NCI-H128 (cell line): ENCODE results near the gene BUB1.
"Not testable (repeated sequence)": the region's sequence is repeated elsewhere in the genome, so short reads cannot be mapped to it uniquely, and the experiment has no call there.

Experiments used
- DNase-seq: peaks from one replicate; lab custom pipeline; 2025; ENCODE audit not compliant: unreplicated experiment; lab: John Stamatoyannopoulos, UW

BUB1 gene

GRCh38 chr2:110677530-110678456 lies at the start of gene BUB1:
Gene BUB1 (minus strand): TSS chr2:110678063. CDS start chr2:110677995, 68 bp downstream.
- peak; percentile 96 for DNase-seq

DNA sequence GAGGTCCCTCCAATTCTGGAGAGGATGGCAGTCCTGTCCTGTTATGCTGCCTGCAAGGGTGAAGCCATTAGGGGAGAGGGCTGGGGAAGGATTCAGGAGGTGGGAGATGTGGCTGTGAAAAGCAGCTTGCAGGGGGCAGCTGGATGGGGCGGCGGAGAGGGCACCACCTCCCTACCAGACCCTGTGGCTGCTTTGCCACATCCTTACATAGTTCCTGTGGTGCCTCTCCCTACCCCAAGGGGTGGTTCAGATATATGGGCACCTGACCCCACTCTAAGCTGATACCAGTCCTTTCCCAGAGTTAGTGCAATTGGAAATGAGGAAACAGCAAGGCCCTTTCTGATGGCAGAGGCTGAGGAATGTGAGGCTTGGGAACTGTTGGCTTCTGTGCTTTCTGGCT lies 48.4 kb upstream of the BUB1 start:
- DNase-seq = no peak

GRCh38 chr2:110725859-110726258 lies 48.0 kb upstream of the BUB1 start:
- no peak for DNase-seq

DNA sequence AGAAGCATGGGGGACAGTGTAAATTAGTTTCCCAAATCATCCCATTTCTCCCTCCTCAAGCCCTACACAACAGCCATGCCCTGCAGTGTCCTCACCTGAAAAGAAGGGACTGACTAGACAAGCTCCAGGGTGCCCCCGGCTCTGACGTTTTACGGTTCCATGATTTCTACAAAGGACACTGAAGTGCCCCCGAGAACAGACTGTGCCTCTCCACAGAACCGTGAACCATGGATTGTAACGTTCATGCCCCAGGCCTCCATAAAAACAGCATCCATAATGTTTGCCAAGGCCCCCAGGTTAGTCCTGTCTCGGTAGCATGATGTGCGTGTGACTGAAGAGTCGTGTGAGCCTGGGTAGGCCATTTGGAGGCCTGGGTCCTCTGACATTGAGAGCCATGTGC lies 47.5 kb upstream of the BUB1 start:
- no peak for DNase-seq

DNA sequence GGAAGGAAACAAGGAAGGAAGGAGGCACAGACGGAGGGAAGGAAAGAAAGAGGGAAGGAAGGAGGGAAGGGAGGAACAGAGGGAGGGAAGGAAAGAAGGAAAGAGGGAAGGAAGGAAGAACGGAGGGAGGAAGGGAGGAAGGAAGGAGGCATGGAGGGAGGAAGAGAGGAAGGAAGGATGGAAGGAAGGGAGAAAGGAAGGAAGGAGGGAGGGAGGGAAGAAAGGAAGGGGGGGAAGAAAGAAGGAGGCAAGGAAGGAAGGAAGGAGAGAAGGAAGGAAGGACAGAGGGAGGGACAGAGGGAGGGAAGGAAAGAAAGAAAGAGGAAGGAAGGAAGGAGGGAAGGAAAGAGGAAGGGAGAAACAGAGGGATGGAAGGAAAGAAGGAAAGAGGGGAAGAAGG lies 47.0 kb upstream of the BUB1 start:
- no peak for DNase-seq

- DNase-seq = no peak
Observed at GRCh38 chr2:110720547-110720946, 42.7 kb upstream of the BUB1 start.

GRCh38 chr2:110718990-110719389 lies 41.1 kb upstream of the BUB1 start:
- no peak for DNase-seq

DNA sequence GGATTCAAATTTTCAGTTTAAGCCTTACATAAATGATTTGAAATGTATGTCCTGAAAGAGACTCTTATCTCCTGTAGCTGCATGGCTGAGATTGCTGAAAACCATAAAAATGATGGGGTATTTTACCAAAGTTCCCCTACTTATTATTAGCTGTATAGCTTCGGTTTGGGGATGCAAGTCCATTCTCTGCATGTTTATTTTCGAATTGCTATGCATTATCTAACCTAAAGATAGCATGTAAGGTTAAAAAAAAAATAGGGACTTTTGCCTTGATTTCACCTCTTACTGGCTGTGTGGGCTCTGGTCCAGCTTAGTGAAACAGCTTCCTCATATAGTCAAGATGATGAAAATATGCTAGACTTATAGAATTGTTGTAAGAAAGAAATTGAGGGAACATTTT lies 40.5 kb upstream of the BUB1 start:
- no peak for DNase-seq

GRCh38 chr2:110717734-110718133 lies 39.9 kb upstream of the BUB1 start:
- DNase-seq = no peak

DNA sequence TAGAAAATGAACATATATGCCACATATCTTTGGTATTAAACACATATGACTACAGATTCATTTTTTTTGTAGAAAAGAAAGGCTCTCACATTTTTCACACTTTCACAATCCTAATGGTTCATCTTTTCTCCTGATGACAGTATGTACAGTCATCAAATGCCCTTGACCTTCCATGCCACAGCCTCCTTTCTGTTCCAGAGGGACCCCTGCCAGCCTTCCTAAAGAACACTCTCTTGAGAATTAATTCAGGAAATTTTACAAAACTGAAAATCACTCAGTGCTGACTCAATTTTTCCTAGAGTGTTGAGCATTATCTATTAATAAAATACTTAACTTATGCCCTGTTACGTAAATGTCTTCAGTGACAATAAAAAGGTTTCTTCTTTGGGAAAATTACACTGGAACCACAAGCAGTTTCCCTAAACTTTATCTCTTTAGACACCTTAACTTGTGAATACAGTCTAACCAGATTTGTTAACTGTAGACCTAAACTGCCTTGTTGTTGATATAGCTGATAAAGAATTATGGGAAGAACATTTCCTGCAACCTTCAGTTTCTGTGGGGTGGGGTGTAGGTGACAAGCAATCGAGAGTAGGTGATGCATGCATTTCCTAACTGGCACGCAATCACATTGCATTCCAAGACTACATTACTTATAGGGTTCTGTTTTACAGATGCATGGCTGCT lies 39.2 kb upstream of the BUB1 start:
- DNase-seq = no peak

GRCh38 chr2:110714452-110715224 lies 36.8 kb upstream of the BUB1 start:
- DNase-seq = no peak

DNA sequence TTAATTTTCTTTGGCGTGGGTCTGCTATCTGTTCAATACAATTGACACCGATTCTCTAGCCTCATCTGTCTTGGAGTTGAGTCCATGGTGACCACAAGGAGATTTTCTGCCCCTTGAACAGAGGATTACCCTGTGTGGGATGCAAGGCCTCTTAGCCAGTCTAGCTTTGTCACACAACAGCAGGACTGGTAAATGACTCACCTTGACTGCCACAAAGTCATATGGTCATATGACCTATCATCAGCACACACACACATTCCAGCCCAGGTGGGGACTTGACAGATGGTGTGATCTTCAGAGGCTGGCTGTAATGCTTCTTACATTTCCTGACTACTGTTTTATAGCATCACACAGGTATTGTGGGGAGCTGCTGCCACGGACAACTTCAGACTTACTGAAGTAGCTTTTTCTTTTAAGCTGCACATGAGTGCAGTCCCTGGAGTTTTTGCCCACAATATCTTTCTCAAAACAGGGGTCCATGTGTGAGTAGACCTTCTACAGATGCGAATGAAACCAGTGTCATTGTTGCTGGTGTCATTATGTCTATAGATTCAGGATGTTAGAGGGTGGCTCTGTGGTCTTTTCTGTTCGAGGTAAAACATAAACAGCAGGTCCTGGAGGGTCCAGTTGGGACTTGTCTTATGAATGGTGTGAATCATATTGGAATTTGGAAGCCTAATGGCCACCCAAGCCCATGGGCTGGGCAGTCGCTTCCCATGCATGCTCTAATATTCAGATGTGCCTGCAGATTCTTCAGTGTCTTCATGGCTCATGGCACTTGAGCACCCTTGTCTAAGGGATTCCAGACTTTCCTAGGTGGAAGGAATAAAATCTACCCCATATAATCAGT lies 35.9 kb upstream of the BUB1 start:
- no peak for DNase-seq

DNA sequence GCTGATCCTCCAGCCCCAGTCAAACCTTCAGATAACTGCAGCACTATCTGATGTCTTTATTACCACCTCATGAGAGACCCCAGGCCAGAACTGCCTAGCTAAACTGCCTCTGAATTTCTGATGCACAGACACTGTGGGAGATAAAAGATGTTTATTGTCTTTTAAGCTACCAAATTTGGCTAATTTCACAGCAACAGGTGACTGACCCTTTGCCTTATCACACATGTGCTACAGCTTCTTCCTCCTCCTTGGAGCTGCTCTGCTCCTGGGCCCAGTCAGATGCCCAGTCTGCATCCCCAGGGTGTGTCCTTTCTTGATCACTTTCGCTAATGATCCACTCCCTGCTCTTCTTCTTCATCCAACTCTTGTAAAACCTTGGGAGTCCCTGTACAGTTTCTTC lies 34.9 kb upstream of the BUB1 start:
- DNase-seq = no peak

DNA sequence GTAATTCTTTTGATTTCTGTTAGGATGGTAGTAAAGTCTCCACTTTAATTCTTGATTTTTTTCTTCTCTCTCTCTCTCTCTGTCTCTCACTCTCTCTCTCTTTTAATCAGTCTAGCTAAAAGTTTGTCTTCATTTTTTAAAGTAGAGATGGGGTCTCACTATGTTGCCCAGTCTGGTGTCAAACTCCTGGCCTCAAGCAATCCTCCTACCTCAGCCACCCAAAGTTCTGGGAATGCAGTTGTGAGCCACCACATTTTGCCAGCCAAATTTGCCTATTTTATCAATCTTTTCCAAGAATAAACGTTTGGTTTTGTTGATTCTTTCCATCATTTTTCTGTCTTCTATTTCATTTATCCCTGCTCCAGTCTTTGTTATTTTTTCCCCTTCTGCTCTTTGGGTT lies 30.6 kb upstream of the BUB1 start:
- DNase-seq = no peak

- no peak for DNase-seq
Observed at GRCh38 chr2:110707386-110707965, 29.6 kb upstream of the BUB1 start.

DNA sequence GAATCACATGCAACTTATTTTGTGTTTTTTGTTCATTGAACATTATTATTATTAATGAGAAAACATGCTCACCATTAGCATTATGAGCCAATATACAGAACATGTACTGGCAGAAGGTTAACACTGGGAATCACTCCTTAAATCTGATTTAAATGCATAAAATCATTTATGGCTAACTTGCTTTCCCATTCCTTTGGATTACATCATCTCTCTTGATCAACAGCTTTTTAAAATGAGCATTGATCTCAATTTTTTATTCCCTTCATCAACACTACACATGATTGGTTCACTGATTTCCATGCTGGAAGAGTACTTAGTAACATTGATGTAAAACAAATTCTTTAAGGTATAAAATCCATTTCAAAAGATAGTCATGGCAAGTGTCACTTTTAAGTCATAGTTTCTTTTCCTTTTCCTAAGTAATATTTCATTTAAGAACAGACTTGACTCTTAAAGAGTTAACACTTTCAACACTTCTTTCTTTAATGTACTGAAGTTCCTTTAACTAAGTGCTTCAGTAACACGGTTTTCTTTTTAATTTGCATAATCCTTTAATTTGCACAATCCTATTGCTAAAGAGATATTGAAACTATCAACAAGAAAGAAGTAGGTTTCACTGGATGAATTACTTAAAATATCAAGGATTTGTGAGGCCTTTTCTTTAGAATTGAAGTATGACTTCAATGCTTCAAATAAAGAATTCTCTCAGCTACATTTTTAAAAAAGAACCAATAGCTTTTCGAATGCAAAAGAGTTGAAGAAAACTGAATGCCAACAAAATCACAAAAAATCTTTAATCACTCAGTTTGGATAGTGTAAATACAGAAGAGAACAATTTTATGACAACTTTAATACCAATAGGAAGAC lies 24.9 kb upstream of the BUB1 start:
- no peak for DNase-seq

DNA sequence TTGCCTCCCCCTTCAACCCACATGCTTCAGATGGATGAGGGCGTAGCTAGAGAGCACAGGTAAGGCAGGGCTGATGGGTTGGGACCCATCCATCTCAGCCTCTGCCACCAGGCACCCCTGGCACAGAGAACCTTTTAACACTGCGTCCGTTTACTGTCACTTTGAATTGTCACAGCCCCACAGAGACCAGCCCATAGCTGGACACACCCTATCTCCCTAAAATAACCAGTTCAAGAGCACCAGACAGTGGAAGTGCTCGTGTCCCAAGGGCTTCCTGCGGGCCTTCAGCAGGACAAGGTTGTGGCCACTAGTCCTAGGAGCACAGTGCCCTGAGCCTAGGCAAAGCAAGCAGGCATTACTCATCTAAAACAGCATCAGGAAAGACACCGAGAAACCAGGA lies 20.4 kb upstream of the BUB1 start:
- not testable (repeated sequence) for DNase-seq

DNA sequence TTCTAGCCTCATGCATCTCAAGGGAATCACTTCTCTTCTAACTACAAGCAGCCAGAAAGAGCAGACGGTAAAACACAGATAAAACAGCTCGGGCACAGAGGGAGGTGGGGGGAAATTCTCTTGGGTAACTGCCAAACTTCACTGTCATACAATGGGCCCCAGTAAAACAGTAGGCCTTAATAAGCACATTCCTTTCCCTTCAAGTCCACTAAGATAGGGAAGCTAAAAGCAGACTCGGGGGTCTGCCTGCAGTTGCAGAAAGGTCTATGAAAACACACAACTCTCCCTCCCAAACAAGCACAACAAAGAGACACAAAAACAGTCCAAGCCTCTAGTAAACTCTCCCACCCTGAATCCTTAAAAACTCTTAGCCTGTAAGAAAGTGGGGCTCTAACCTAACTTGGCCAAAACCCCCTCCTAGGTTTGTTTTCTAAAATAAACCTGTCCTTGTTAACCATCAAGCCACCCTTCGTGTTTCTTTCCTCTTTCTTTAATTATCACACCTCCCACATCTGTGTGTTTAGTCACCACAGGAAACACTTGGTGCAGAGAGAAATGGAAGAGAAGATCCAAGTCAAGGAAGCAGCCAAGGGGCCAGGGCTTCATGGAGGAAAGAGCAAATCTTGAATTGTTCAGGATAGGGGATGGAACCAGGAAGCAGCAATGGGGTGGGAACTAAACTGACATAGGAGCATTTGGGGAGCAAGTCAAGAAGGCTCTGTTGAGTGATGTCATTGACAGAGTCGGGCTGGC lies 17.5 kb upstream of the BUB1 start:
- DNase-seq = not testable (repeated sequence)
